Right atrium auricular region (tissue), 2 donors: ENCODE measurements around the gene C3orf62. TPM values are rescaled to one million over a fixed set of nuclear protein-coding genes. Genes with fewer than 3 reads are reported as not detected.

Experiments
- DNase-seq: peaks from one replicate; pipeline ENCODE4 v3.0.0-alpha.2; 2019; ENCODE audit warnings: low spot score
- H3K27ac ChIP-seq, 2 donors: fragments of 200-600 bp; sonication (generic); 1 replicate in 1 of 2; 2 replicates in 1 of 2; pipeline ENCODE4 v1.5.1; 2016 to 2019
- H3K27me3 ChIP-seq, 2 donors: fragments of 200-600 bp; sonication (generic); one replicate each; pipeline versions ENCODE4 v1.5.1 to v1.6.0; 2017 to 2019
- H3K36me3 ChIP-seq: fragments of 200-600 bp; sonication (generic); one replicate; pipeline ENCODE4 v1.5.1; 2016
- H3K4me1 ChIP-seq, 2 donors: fragments of 200-600 bp; sonication (generic); one replicate each; pipeline versions ENCODE4 v1.5.1 to v1.6.0; 2017 to 2019
- H3K4me3 ChIP-seq, 2 donors: fragments of 200-600 bp; sonication (generic); 1 replicate in 1 of 2; 2 replicates in 1 of 2; pipeline ENCODE4 v1.5.1; 2017 to 2019; ENCODE audit warnings: mild to moderate bottlenecking in 1 of 2, moderate library complexity in 1 of 2
- H3K9me3 ChIP-seq, 2 donors: fragments of 200-600 bp; sonication (generic); one replicate each; pipeline ENCODE4 v1.5.1; 2019
- total RNA-seq, 2 donors: library from RNA; depleted of rRNA; stranded (reverse); fragments of >200 nt; gene quantifications; one replicate each; pipeline ENCODE4 v1.1.0, GENCODE V29; 2016
- TF ChIP-seq, protein P1 (sequence below), 2 donors: fragments of 200-600 bp; sonication (generic); IDR thresholded peaks; one replicate each; pipeline ENCODE4 v1.5.1; 2019; ENCODE audit warnings: antibody characterized with exemption in 2 of 2

Gene C3orf62
- total RNA-seq, 2 donors from 2014 or later = 1.0 to 1.5 TPM

DNA sequence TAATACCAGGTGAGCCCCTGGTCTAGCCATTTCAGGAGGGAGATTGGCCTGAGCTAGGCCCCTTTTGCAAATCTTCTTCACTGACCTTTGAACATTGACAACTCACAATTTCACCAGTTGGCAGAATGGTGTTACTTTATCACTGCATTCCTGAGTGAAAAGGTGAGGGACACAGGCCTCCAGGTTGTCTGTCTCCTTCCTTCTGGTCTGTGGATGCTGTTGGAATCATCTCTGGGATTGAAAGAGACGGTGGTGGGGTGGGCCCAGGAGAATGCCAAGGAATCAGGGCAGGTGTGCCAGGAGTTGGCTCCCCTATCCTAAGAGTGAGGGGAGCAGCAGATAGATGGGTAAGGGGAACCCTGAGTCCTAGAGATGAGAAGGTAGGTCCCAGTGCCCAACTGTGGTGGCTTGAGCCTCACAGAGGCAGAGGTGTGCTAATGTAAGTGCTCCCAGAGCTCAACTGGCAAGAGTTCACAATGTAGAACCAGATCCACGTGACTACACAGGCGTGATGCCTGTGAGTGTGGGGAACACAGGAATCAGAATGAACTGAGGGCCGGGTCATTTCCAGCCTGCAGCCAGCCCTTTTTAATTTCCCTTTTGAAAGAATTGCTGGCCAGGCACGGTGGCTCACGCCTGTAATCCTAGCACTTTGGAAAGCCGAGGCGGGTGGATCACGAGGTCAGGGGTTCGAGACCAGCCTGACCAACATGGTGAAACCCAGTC lies 11.2 kb downstream of the C3orf62 start:
- H3K36me3 ChIP-seq = no peaks in the 10 kb centered on the region
- H3K4me3 ChIP-seq = no peak overlapping the region
- H3K4me1 ChIP-seq = peaks cover 0 to 22% of the 10 kb centered on the region in 2 donors
- peak overlapping the region; percentile 53 to 60 for H3K27ac ChIP-seq
- TF ChIP-seq, protein P1, sequence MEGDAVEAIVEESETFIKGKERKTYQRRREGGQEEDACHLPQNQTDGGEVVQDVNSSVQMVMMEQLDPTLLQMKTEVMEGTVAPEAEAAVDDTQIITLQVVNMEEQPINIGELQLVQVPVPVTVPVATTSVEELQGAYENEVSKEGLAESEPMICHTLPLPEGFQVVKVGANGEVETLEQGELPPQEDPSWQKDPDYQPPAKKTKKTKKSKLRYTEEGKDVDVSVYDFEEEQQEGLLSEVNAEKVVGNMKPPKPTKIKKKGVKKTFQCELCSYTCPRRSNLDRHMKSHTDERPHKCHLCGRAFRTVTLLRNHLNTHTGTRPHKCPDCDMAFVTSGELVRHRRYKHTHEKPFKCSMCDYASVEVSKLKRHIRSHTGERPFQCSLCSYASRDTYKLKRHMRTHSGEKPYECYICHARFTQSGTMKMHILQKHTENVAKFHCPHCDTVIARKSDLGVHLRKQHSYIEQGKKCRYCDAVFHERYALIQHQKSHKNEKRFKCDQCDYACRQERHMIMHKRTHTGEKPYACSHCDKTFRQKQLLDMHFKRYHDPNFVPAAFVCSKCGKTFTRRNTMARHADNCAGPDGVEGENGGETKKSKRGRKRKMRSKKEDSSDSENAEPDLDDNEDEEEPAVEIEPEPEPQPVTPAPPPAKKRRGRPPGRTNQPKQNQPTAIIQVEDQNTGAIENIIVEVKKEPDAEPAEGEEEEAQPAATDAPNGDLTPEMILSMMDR (IDR thresholded peaks at IDR 0.05) = no peak
- H3K27me3 ChIP-seq = no peaks in the 10 kb centered on the region
- H3K9me3 ChIP-seq = no peaks in the 10 kb centered on the region
- DNase-seq = no peak

DNA sequence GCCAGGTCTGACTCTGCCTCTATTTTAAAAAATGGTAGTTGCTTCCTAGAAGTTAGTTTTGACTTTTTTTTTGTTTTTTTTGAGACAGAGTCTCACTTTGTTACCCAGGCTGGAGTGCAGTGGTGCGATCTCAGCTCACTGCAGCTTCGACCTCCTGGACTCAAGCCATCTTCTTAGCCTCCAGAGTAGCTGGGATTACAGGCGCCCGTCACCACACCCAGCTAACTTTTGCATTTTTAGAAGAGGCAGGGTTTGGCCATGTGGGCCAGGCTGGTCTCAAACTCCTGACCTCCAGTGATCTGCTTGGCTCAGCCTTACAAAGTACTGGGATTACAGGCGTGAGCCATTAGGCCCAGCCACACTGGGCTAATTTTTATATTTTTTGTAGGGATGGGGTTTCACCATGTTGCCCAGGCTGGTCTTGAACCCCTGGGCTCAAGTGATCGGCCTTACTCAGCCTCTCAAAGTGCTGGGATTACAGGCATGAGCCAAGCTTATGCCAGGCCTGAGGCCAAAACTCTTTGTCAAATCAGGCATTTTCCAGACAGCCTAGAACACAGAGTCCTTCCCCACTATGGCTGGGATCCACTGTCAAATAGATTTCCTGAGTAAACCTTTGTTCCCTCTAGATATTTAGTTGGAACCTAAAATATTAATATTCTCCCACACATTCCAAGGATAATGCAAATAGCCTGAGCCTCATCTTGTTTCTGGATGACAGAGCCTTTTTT lies 13.7 kb downstream of the C3orf62 start:
- Histone ChIP-seq H3K9me3 (no peaks in the 10 kb centered on the region), H3K36me3 (no peaks in the 10 kb centered on the region), H3K27me3 (no peaks in the 10 kb centered on the region), H3K4me3 (no peak overlapping the region), H3K4me1 (peaks cover 0 to 22% of the 10 kb centered on the region in 2 donors), H3K27ac (no peak overlapping the region)
- TF ChIP-seq, protein P1 (IDR thresholded peaks at IDR 0.05) = no peak
- DNase-seq = no peak

DNA sequence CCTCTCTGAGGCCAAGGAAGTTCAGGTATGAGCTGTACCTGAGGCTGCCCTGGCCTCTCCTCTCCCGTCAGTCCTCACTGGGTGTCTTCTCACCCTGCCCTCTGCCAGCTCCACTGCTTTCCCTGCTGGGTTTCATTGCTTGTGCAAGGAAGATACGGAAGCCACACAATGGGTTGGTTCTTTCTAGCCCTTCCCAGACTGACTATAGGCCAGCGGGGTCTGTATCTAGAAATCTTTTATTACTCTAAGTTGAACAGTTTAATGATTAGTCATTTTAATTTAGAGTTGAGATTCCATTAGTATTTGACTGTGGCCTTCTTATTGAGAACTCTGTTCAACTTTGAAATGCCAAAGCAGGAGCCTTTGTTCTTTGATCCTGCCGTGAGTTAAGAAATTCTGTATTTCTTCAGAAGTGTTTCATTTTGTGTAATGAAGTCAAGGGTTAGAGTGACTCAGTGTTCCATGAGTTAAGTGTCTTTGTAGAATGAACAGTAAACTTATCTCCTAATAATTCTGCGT lies 16.2 kb downstream of the C3orf62 start:
- Histone ChIP-seq H3K4me1 (peaks cover 0 to 3% of the 10 kb centered on the region in 2 donors), H3K36me3 (no peaks in the 10 kb centered on the region), H3K9me3 (no peaks in the 10 kb centered on the region), H3K4me3 (no peak overlapping the region), H3K27me3 (no peaks in the 10 kb centered on the region), H3K27ac (no peak overlapping the region)
- no peak for DNase-seq
- TF ChIP-seq, protein P1 (IDR thresholded peaks at IDR 0.05) = no peak

DNA sequence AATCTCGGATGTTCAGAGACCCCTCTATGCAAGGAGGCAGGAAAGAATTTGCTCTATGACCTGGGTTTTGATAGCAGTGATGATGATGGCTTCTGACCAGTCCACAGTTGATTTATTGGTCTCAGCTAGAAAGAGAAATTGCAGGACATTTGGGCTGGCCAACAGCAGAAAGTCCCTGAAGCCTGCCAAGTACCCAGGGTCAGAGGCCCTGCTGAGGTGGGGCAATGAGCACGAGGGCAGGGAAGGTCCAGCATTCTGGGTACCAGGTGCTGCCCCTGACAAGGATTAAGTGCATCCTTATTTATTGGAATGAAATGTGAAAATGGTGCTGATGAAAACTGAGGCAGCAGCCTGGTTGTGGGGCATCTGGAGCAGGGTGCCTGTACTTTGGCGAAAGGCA lies 19.8 kb downstream of the C3orf62 start:
- Histone ChIP-seq H3K27me3 (no peaks in the 10 kb centered on the region), H3K9me3 (no peaks in the 10 kb centered on the region), H3K4me1 (no peaks in the 10 kb centered on the region), H3K4me3 (no peak overlapping the region), H3K27ac (no peak overlapping the region), H3K36me3 (no peaks in the 10 kb centered on the region)
- TF ChIP-seq, protein P1 (IDR thresholded peaks at IDR 0.05) = no peak
- DNase-seq = no peak

DNA sequence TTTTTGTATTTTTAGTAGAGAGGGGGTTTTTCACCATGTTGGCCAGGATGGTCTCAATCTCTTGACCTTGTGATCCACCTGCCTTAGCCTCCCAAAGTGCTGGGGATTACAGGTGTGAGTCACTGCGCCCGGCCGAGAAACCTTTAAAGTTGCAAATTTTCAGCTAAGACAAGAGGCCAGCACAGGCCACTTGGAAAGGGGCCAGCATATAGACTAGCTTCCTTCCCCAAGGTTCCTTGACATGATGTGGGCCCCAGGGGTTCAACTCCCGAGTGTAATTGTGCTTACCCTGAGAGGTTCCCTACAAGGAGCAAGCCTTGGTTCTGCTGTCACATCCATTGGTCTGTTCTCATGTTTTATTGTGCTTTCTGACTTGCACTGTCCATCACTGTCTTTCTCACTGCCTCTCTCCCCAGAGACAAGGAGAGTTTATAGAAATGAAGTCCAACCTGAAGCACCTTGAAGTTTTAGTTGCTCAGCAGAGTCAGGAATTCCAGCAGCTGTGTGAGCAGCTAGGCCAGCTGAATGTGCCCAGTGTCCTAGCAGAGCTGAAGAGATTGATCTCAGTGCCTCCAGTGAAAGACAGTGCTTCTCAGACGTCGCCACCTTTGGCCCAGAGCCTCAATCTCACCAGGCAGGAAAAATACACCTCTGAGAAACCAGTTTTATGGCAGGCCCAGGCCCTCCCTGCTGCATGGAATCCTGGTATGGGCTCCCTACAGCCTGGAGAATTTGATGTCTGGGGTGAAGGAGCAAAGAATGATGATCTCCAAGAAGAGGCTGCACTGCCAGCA lies 21.1 kb downstream of the C3orf62 start:
- no peaks in the 10 kb centered on the region for H3K27me3 ChIP-seq
- H3K36me3 ChIP-seq = no peaks in the 10 kb centered on the region
- TF ChIP-seq, protein P1 (IDR thresholded peaks at IDR 0.05) = no peak
- no peak for DNase-seq
- H3K4me1 ChIP-seq = no peaks in the 10 kb centered on the region
- H3K4me3 ChIP-seq = no peak overlapping the region
- H3K27ac ChIP-seq = no peak overlapping the region
- H3K9me3 ChIP-seq = no peaks in the 10 kb centered on the region
